Epithelial cell of esophagus (primary cell): ENCODE measurements around the gene CSMD2.

Experiments used
- DNase-seq: peaks from one replicate; pipeline ENCODE4 v3.0.0; 2010; ENCODE audit warnings: low read depth
- H3K4me3 ChIP-seq: 2 replicates; pipeline ENCODE4 v1.5.1; 2011; ENCODE audit warnings: mild to moderate bottlenecking, low read length, control low read depth
- TF ChIP-seq, protein P1 (sequence below): IDR thresholded peaks from 2 replicates; pipeline ENCODE4 v1.5.1; 2011; ENCODE audit warnings: low read depth, mild to moderate bottlenecking, low read length, control low read depth, inconsistent platforms; ENCODE audit not compliant: insufficient read depth; ENCODE audit errors: missing control alignments

CSMD2 gene

DNA sequence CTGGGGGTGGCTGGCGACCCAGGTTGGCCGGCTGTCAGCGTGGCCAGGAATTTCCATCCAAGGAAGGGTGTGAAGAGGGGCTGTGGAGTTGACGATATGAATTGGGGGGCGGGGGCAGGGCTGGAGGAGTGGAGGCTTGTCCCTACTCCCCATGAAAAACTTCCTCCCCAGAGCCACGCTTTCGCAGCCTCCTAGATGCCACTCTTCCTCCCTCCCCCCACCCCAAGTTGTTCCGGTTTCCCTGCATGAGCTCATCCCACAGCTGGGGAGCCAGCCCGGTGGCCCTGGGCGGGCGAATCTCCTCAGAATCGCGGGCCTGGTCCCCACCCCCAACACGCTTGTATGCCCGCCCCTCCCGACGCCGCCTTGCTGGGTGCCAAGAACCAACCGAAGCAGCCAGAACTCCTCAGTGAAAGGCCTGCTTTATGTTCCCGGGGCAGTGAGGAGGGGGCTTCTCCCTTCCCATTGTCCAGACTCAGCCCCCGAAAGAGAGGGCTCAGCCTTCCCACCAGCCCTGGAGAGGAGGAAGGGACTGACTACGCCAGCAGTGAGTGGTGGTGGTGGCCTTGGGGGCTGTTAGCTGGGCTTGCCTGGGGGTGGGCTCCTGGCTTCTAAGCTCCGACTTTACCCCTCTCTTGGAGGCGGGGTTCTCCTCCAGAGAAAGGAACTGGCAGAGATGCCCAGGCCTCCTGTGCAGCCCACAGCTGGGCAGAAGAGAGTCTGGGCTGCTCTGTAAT lies 1.8 kb upstream of the CSMD2 start:
- TF ChIP-seq, protein P1, sequence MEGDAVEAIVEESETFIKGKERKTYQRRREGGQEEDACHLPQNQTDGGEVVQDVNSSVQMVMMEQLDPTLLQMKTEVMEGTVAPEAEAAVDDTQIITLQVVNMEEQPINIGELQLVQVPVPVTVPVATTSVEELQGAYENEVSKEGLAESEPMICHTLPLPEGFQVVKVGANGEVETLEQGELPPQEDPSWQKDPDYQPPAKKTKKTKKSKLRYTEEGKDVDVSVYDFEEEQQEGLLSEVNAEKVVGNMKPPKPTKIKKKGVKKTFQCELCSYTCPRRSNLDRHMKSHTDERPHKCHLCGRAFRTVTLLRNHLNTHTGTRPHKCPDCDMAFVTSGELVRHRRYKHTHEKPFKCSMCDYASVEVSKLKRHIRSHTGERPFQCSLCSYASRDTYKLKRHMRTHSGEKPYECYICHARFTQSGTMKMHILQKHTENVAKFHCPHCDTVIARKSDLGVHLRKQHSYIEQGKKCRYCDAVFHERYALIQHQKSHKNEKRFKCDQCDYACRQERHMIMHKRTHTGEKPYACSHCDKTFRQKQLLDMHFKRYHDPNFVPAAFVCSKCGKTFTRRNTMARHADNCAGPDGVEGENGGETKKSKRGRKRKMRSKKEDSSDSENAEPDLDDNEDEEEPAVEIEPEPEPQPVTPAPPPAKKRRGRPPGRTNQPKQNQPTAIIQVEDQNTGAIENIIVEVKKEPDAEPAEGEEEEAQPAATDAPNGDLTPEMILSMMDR = no peak
- no peak overlapping the region for H3K4me3 ChIP-seq
- DNase-seq = no peak

DNA sequence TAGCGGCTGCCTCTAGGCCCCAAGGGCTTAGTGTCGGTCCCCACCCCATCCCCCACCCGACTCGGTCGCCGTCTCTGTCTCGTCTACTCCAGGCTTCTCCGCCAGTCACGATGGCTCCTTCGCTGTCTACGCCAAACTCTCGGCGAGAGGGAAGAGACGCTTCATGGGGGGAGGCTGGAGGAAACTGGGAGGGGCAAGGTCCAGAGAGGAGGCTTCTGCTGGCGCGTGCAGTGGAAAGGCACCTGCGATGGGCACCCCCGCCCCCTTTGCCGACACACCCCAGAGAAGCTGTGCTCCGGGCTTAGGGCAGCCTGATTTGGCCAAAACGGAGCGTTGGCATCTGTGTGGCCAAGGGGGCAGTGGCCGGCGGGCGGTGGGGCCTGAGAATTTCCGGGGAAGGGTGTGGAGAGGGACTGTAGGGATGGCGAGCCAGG lies 1.2 kb upstream of the CSMD2 start:
- TF ChIP-seq, protein P1 = no peak
- no peak overlapping the region for H3K4me3 ChIP-seq
- DNase-seq = no peak

DNA sequence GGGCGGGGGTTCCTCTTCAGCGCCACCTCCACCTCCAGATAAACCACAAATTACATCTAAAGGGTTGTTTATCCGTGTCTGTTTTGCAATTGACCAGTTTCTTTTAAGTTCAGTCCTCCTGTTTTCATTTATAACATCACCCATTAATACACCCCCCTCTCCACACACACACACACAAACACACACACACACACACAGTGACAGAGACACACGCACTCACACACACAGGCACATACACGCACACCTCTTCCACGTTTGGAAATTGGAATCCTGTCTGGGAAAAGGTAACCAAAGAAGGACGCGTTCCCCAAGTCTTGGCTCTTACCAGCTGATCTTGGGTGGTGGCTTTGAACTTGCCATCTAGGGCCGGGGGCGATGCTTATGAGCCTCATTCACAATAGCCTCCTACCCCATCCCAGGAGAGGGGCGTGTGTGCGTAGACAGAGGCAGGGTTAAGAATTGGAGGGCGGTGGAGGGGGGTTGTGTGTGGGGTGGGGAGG lies 442 bp upstream of the CSMD2 start:
- no peak for DNase-seq
- TF ChIP-seq, protein P1 = no peak
- no peak overlapping the region for H3K4me3 ChIP-seq

DNA sequence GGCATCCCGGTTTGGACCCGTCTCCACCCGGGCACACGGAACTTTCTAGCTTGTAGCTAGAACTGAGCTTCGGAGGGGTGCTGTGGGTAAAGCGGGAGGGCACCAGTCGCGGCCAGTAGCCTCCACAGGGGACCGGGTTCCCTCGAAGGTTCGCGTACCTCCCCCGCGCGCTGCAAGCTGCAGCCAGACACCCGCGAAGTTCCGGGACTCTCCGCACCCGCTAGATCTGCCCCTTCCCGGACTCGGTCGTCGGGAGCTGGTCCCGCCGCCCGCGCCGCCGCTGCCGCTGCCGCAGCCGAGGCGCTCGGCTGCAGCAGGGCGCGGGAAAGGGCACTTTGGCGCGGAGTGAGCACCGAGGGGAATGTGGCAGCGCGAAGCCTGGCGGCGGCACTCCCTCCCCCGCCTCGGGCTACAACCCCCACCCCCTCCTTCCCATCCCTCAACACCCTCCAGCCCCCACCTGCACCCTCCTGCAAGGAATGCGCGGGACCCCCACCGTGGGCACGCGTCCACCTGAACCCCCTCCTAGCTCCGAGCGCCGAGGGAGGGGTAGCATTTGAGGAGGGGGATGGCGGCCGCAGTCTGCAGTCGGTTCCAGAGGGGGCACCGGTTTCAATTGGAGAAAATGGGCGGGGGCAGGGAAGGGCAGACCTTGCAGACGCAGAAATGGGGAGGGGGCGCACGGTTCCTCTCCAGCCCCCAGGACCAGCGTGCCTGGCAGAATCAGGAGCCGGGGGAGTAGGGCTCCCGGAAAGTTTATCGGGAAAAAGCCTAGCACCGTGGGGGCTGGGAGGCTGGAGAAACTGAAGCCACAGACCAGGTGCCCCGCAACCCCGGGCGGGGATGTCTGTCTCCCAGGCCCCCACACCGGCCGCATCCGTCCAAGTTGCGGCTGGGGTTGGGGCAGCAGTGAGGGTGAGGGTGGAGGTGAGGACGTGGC lies 968 bp downstream of the CSMD2 start:
- no peak for DNase-seq
- peak overlapping the region; percentile 14 for H3K4me3 ChIP-seq
- TF ChIP-seq, protein P1 = no peak

DNA sequence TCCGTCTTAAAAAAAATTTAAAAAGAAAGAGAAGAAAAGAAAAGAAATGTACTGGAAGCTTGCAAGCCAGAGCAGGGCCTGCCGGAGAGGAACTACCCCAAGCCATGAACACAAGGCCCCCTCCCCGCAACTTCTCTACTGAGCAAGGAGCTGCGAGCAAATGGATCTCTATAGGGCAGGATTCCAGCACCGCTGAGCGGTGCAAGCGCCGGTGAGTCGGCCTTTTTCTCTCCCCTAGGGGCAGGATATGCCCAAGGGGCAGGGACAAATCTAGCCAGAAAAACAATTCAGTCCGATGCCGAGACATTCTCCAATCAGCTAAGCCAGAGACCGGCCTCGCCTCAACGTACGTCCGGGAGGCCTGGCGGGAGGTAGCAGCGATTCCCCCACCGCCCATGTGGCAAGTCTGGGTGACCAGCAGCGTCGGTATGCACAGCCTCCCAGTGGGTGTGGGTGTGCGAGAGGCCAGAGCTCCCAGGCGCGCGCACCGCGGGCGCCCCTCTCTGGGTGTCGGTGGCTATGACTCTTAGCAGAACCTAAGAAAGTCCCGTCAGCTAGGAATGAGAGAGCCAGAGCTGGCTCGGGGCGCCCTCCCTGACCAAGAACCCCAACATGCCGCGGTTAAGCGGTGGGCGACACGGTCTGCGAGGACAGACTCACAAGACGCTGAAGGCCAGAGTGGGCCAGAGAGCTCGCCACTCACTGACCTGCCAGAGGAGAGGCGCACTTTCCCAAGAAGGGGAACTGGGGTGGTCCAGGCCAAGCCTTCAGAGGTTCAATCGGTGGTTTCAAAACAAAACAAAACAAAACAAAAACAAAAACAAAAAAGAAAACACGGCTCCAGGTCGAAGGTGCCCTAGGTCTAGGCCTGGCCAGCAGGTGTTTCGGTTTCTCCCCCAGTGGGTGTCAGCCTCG lies 1.9 kb downstream of the CSMD2 start:
- peak; percentile 70 for DNase-seq

GRCh38 chr1:34156739-34157138 lies 8.3 kb downstream of the CSMD2 start:
- TF ChIP-seq, protein P1 = no peak
- H3K4me3 ChIP-seq = no peak overlapping the region

More for the DNA sequence above, 1.9 kb downstream of the CSMD2 start:
- TF ChIP-seq, protein P1 = peak; percentile 51
- peak overlapping the region; percentile 14 for H3K4me3 ChIP-seq

More at GRCh38 chr1:34156739-34157138, 8.3 kb downstream of the CSMD2 start:
- DNase-seq = no peak
